Retinal pigment epithelial cell (primary cell): ENCODE results near the gene DMD.

Source experiments
- DNase-seq: peaks from one replicate; pipeline ENCODE4 v3.0.0-alpha.2; 2010; ENCODE audit warnings: low read depth
- H3K4me3 ChIP-seq: 2 replicates; pipeline ENCODE4 v1.5.1; 2011; ENCODE audit warnings: mild to moderate bottlenecking, low read length, control low read depth, moderate library complexity
- TF ChIP-seq, protein P1 (sequence below): conservative IDR thresholded peaks from 2 replicates; pipeline ENCODE4 v1.5.1; 2011; ENCODE audit warnings: low read depth, low read length, control low read depth, inconsistent platforms

DMD gene

DNA sequence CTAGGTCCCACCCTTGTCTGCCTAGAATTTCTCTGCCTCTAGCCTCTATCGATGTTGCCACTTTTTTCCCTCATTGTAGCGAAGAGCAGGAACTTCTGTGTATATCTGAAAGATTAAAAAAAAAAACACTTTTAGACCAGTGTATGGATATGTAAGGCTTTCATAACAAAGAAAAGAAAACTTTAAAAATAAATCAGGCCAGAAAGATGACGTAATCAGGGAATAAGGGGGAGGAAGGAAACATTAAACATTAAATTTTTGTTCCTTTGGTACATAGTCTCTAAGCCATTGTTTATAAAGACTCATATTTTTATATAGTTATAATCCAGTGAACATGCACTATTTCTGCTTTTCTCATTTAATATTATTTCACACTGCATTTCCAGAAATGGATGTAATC lies 2113.3 kb downstream of the DMD start:
- H3K4me3 ChIP-seq = no peak overlapping the region
- TF ChIP-seq, protein P1, sequence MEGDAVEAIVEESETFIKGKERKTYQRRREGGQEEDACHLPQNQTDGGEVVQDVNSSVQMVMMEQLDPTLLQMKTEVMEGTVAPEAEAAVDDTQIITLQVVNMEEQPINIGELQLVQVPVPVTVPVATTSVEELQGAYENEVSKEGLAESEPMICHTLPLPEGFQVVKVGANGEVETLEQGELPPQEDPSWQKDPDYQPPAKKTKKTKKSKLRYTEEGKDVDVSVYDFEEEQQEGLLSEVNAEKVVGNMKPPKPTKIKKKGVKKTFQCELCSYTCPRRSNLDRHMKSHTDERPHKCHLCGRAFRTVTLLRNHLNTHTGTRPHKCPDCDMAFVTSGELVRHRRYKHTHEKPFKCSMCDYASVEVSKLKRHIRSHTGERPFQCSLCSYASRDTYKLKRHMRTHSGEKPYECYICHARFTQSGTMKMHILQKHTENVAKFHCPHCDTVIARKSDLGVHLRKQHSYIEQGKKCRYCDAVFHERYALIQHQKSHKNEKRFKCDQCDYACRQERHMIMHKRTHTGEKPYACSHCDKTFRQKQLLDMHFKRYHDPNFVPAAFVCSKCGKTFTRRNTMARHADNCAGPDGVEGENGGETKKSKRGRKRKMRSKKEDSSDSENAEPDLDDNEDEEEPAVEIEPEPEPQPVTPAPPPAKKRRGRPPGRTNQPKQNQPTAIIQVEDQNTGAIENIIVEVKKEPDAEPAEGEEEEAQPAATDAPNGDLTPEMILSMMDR = no peak
- DNase-seq = no peak

DNA sequence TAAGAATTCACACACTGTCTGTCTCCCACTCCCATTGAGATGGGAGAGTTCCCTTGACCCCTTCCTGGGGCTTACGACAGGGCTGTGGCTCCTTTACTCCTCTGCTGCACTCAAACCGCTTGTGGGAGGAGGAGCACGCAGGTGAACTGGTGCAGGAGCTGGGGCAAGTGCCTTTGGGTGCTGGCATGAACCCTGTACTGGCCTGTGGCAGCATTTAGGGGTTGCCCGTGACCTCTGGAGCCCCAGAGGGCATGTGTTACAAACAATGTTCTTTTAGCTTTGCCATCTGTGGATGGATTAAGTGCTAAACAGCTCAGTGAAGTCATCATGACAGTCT lies 2117.7 kb downstream of the DMD start:
- TF ChIP-seq, protein P1 = no peak
- no peak for DNase-seq
- no peak overlapping the region for H3K4me3 ChIP-seq

DNA sequence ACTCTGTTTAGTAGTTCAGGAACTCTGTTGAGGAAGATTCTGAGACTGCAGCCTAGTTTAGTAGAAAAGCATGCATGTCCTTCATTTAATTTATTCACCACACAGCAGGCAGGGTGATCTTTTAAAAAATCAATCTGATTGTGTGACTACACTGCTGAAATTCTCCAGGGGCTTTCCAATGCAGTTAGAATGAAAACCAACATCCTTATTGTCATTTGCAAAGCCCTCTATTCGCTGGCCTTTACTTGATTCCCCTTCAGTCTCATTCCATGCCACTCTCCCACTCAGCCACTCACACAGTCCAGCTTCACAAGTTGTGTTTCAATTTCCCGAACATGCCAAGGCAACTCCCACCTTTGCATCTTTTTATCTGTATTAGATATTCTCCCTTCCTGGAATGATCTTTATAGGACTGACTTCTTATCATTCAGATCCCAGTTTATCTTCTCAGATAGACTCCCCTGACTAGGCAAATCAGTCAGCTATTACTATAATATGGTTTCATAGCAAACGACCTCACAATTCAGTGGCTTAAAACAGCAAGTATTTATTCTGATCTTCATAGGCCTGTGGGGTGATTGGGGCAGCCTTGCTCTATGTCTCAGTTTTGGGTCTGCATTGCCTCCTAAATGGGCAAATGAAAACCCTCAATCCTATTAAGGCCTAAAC lies 2118.2 kb downstream of the DMD start:
- DNase-seq = no peak
- TF ChIP-seq, protein P1 = no peak
- H3K4me3 ChIP-seq = no peak overlapping the region

DNA sequence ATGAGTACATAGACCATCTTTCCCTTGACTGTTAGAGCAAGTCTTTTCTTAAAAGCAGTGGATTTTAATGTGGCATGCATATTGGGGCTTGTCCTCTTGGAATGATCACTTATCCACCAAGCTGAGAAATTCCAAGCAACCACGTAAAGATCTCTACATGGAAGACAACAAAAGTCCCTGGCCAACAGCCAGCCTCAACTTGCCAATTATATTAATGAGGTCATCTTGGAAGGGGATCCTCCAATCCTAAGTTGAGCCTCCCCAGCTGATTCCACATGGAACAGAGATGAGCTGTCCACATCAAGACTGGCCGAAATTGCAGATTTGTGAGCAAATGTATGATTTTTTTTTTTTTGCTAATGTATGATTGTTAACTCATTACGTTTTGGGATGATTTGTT lies 2118.9 kb downstream of the DMD start:
- TF ChIP-seq, protein P1 = no peak
- no peak overlapping the region for H3K4me3 ChIP-seq
- DNase-seq = no peak

DNA sequence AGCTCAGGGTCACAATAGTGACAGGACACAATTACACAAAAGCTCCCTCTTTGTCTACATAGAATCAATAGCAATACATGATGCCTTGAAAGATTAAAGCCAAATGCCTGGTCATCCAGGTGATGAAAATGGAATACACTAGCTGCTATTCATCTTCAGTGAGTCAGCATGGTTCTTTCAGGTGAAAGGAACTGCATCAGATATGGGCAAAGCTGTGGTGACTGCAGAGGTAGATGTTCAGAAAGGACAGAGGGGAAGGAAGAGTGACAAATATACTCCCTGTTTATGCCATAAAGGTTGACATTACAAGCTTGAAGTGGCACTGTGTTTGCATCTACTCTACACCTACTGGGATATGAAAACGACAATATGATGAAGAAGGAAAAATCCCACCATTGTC lies 2119.5 kb downstream of the DMD start:
- TF ChIP-seq, protein P1 = no peak
- DNase-seq = no peak
- H3K4me3 ChIP-seq = no peak overlapping the region

DNA sequence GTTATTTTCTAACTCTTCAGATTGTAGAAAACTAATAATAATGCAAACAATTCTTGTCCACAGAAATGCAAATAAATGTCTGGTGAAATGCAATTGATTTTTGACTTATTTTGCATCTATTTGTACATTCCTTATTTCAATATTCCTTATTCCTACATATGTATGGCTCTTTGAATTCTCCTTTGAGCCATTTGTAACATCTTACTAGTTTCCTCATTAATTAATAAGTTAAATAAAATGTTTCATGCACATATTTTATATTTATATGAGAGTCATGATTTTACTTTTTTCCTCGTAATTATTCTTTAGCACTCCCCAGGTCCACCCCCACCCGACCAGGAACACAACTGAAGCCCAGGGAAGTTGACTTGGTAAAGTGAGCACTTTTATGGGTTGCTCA lies 2136.8 kb downstream of the DMD start:
- no peak for DNase-seq
- TF ChIP-seq, protein P1 = no peak
- H3K4me3 ChIP-seq = no peak overlapping the region

DNA sequence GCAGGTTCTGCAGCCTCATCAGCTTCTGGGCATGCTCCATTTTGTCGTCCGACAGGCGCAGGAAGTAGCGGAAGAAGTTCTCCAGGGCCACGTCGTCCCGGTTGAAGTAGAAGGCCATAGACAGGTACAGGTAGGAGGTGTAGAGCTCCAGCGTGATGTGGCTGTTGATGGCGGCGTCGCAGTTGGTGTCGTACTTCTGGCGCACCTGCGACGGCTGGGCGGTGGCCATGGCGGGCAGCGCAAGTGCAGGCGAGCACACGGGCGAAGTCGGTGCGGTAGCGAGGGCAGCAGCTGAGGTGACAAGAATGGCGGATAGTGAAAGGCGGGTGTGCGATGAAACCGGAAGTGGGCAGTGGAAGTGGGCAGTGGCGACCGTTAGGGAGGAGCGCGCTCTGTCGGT lies 2139.6 kb downstream of the DMD start, which contains the start of gene FTHL17:
TSS of gene FTHL17 (minus strand) at position 317 of the 400 bp plus-strand sequence. CDS start at position 229, 88 bp downstream.
- DNase-seq = no peak
- TF ChIP-seq, protein P1 = no peak
- H3K4me3 ChIP-seq = no peak within 1 kb of the TSS
